ENCODE results near the gene DEF6.

DNA sequence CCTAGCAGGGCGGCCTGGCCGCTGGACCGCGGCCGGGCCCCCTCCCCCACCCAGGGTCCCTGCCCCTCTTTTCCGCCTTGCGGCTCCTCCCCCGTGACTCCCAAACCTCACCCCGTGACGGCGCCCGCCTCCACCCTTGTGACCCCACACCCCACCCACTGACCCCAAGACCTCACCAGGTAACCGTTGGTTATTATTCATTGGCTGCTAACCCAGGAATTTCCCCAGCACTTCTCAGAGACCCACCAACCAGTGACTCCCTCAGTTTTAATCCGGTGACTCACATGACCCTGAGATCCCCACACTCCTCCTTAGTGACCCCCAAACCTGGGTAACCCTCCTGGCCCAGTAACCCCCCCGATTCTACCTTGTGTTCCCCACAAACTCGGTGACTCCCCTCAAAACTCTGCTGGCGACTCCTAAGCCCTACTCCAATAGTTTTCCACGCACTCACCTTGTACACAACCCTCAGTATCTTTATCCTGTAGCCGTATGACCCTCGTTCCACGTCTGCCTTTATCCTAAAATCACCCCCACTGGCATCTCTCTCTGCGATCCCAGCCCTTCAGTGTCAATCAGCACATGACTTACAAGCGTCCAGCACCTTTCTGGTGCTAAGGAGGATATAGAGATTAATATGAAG, 37.5 kb upstream of the DEF6 start:
- TF ChIP-seq, protein P1, sequence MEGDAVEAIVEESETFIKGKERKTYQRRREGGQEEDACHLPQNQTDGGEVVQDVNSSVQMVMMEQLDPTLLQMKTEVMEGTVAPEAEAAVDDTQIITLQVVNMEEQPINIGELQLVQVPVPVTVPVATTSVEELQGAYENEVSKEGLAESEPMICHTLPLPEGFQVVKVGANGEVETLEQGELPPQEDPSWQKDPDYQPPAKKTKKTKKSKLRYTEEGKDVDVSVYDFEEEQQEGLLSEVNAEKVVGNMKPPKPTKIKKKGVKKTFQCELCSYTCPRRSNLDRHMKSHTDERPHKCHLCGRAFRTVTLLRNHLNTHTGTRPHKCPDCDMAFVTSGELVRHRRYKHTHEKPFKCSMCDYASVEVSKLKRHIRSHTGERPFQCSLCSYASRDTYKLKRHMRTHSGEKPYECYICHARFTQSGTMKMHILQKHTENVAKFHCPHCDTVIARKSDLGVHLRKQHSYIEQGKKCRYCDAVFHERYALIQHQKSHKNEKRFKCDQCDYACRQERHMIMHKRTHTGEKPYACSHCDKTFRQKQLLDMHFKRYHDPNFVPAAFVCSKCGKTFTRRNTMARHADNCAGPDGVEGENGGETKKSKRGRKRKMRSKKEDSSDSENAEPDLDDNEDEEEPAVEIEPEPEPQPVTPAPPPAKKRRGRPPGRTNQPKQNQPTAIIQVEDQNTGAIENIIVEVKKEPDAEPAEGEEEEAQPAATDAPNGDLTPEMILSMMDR (IDR thresholded peaks at IDR 0.05) = no peak
- TF ChIP-seq POLR2AphosphoS5 (IDR thresholded peaks at IDR 0.05) (no peak), POLR2A (IDR thresholded peaks at IDR 0.05; ENCODE audit: low read depth) (no peak), EP300 (IDR thresholded peaks at IDR 0.05) (no peak)

All from esophagus muscularis mucosa (tissue), 4 donors.